H1 (cell line): Measurements from ENCODE around the gene SLIT3. TPM values are rescaled to one million over a fixed set of nuclear protein-coding genes. Genes with fewer than 3 reads are reported as not detected.

Experiments used
- CTCF ChIA-PET: fragments of 300-600 bp; sonication (Branson Sonifier 250); formaldehyde crosslinking; loops from one replicate; lab custom pipeline; 2021; ENCODE audit not compliant: partially characterized antibody; lab: Charles Lee
- POLR2A ChIA-PET: fragments of 300-600 bp; sonication (Branson Sonifier 250); formaldehyde crosslinking; loops from one replicate; lab custom pipeline; 2021; ENCODE audit warnings: inconsistent platforms; ENCODE audit not compliant: partially characterized antibody; lab: Charles Lee
- DNase-seq, 2 experiments: peaks; one replicate each; pipeline versions ENCODE4 v3.0.0 to v3.0.0-alpha.2; 2010 to 2022; ENCODE audit warnings: low spot score in 2 of 2, low read depth in 1 of 2, mixed read lengths in 1 of 2
- FAIRE-seq: peaks from 2 replicates; lab custom pipeline; 2011; peaks lifted over from hg19 to GRCh38; lab: Jason Lieb, UNC
- H2AFZ ChIP-seq: 2 replicates; pipeline ENCODE4 v1.8.1; 2012; ENCODE audit warnings: low read length, inconsistent platforms
- H2AK5ac ChIP-seq: 2 replicates; pipeline ENCODE4 v1.6.1; 2013; ENCODE audit warnings: low read depth, low read length
- H2BK120ac ChIP-seq: replicated peaks from 2 replicates; pipeline ENCODE3; 2013; ENCODE audit warnings: low read depth, low read length, inconsistent platforms
- H2BK12ac ChIP-seq: 2 replicates; pipeline ENCODE4 v1.6.1; 2013; ENCODE audit warnings: low read depth, low read length
- H2BK15ac ChIP-seq: 2 replicates; pipeline ENCODE4 v1.6.1; 2013; ENCODE audit warnings: low read length
- H2BK20ac ChIP-seq: 2 replicates; pipeline ENCODE4 v1.6.1; 2013; ENCODE audit warnings: low read length
- H2BK5ac ChIP-seq: 2 replicates; pipeline ENCODE4 v1.6.1; 2013; ENCODE audit warnings: low read depth, low read length
- H3K14ac ChIP-seq: 2 replicates; pipeline ENCODE4 v1.6.1; 2013; ENCODE audit warnings: inconsistent platforms; ENCODE audit not compliant: insufficient read length
- H3K18ac ChIP-seq: 2 replicates; pipeline ENCODE4 v1.6.1; 2013; ENCODE audit warnings: low read length; ENCODE audit errors: extremely low read depth
- H3K23ac ChIP-seq: 2 replicates; pipeline ENCODE4 v1.6.1; 2013; ENCODE audit warnings: inconsistent platforms; ENCODE audit not compliant: insufficient read length
- H3K23me2 ChIP-seq: 2 replicates; pipeline ENCODE4 v1.6.1; 2013; ENCODE audit warnings: low read depth, low read length
- H3K27ac ChIP-seq: 2 replicates; pipeline ENCODE4 v1.6.1; 2011; ENCODE audit warnings: low read depth, low read length, inconsistent platforms
- H3K27me3 ChIP-seq, 4 experiments: replicated peaks in 1 of 4; 1 replicate in 1 of 4; 2 replicates in 3 of 4; pipeline versions ENCODE4 v1.6.1 to v1.8.1; 2011 to 2013; ENCODE audit warnings: low read length in 3 of 4, mild to moderate bottlenecking in 3 of 4, inconsistent platforms in 2 of 4, mixed read lengths in 2 of 4, moderate library complexity in 1 of 4; ENCODE audit not compliant: control insufficient read depth in 3 of 4, insufficient read depth in 3 of 4; ENCODE audit errors: extremely low read depth in 1 of 4
- H3K36me3 ChIP-seq, 4 experiments: 2 replicates each; pipeline versions ENCODE4 v1.6.1 to v1.8.1; 2011 to 2013; ENCODE audit warnings: mild to moderate bottlenecking in 4 of 4, low read length in 3 of 4, moderate library complexity in 2 of 4, control low read depth in 1 of 4, inconsistent platforms in 1 of 4; ENCODE audit not compliant: insufficient read depth in 4 of 4, control insufficient read depth in 2 of 4
- H3K4ac ChIP-seq: replicated peaks from 2 replicates; pipeline ENCODE3; 2013; ENCODE audit warnings: low read length, low read depth, mixed read lengths, inconsistent platforms; ENCODE audit not compliant: insufficient read length
- H3K4me1 ChIP-seq, 4 experiments: replicated peaks in 1 of 4; 1 replicate in 1 of 4; 2 replicates in 3 of 4; pipeline versions ENCODE4 v1.6.1 to v1.8.1; 2011 to 2013; ENCODE audit warnings: low read length in 3 of 4, inconsistent platforms in 2 of 4, mixed read lengths in 1 of 4; ENCODE audit not compliant: insufficient read depth in 4 of 4, control insufficient read depth in 3 of 4
- H3K4me2 ChIP-seq, 2 experiments: 2 replicates each; pipeline versions ENCODE4 v1.6.1 to v1.8.1; 2011 to 2013; ENCODE audit warnings: low read depth in 2 of 2, low read length in 2 of 2, control low read depth in 1 of 2, inconsistent platforms in 1 of 2, mild to moderate bottlenecking in 1 of 2; ENCODE audit not compliant: insufficient read depth in 1 of 2
- H3K4me3 ChIP-seq, 4 experiments: fragments of 200-600, 300-600 bp in 1 of 4; sonication (generic), shearing (Covaris generic), sonication (Bioruptor Twin) in 1 of 4; 2 replicates each; pipeline versions ENCODE4 v1.5.1 to v1.8.1; 2011 to 2016; ENCODE audit warnings: low read length in 4 of 4, low read depth in 3 of 4, control low read depth in 2 of 4, inconsistent platforms in 2 of 4, mild to moderate bottlenecking in 2 of 4, mixed read lengths in 1 of 4, moderate library complexity in 1 of 4; ENCODE audit not compliant: insufficient read depth in 2 of 4; ENCODE audit errors: extremely low read depth in 1 of 4
- H3K56ac ChIP-seq: replicated peaks from 2 replicates; pipeline ENCODE3; 2013; ENCODE audit warnings: low read depth, mild to moderate bottlenecking, mixed read lengths, low read length, inconsistent platforms; ENCODE audit not compliant: insufficient read length
- H3K79me1 ChIP-seq: 2 replicates; pipeline ENCODE4 v1.6.1; 2013; ENCODE audit warnings: low read depth, low read length, control low read depth
- H3K79me2 ChIP-seq, 2 experiments: 2 replicates each; pipeline versions ENCODE4 v1.6.1 to v1.8.1; 2012 to 2013; ENCODE audit warnings: low read length in 2 of 2, mild to moderate bottlenecking in 2 of 2, inconsistent platforms in 1 of 2; ENCODE audit not compliant: insufficient read depth in 2 of 2, control insufficient read depth in 1 of 2
- H3K9ac ChIP-seq, 4 experiments: replicated peaks in 1 of 4; 1 replicate in 1 of 4; 2 replicates in 3 of 4; pipeline versions ENCODE4 v1.6.1 to v1.8.1; 2011 to 2013; ENCODE audit warnings: low read depth in 3 of 4, low read length in 3 of 4, control low read depth in 2 of 4, mild to moderate bottlenecking in 2 of 4, moderate library complexity in 2 of 4, inconsistent platforms in 1 of 4; ENCODE audit errors: extremely low read depth in 1 of 4
- H3K9me3 ChIP-seq, 2 experiments: 2 replicates each; pipeline versions ENCODE4 v1.6.1 to v1.8.1; 2012 to 2013; ENCODE audit warnings: mild to moderate bottlenecking in 2 of 2, moderate library complexity in 2 of 2, control low read depth in 1 of 2, inconsistent platforms in 1 of 2, low read depth in 1 of 2, low read length in 1 of 2, mixed read lengths in 1 of 2; ENCODE audit not compliant: insufficient read depth in 2 of 2
- H4K20me1 ChIP-seq, 2 experiments: replicated peaks in 1 of 2; 2 replicates each; pipeline versions ENCODE3 to v1.8.1; 2011 to 2013; ENCODE audit warnings: inconsistent platforms in 2 of 2, low read length in 2 of 2, mild to moderate bottlenecking in 1 of 2; ENCODE audit not compliant: insufficient read depth in 2 of 2, control insufficient read depth in 1 of 2
- H4K5ac ChIP-seq: 2 replicates; pipeline ENCODE4 v1.6.1; 2013; ENCODE audit warnings: low read length, low read depth, mixed read lengths, inconsistent platforms; ENCODE audit not compliant: insufficient read length
- H4K8ac ChIP-seq: 2 replicates; pipeline ENCODE4 v1.8.0; 2013; ENCODE audit warnings: mild to moderate bottlenecking, moderate library complexity, low read length, inconsistent platforms; ENCODE audit not compliant: insufficient read depth; ENCODE audit errors: extremely low read depth
- H4K91ac ChIP-seq: replicated peaks from 2 replicates; pipeline ENCODE3; 2013; ENCODE audit warnings: low read length, mixed read lengths, inconsistent platforms; ENCODE audit not compliant: insufficient read length
- CBX5 ChIP-seq: fragments of 300-800, 300-1000 bp; sonication (generic); IDR thresholded peaks from 2 replicates; pipeline ENCODE4 v1.7.1; 2016; ENCODE audit warnings: antibody characterized with exemption, low read length, low read depth
- CEBPB ChIP-seq: IDR thresholded peaks from 2 replicates; pipeline ENCODE4 v1.6.1; 2012; ENCODE audit warnings: low read depth, low read length
- CHD1 ChIP-seq: IDR thresholded peaks from 2 replicates; pipeline ENCODE4 v1.6.1; 2012; ENCODE audit warnings: low read depth, low read length, improper control_type of control experiment
- E2F6 ChIP-seq: IDR thresholded peaks from 2 replicates; pipeline ENCODE4 v1.6.1; 2012; ENCODE audit warnings: inconsistent platforms
- EGR1 ChIP-seq: IDR thresholded peaks from 2 replicates; pipeline ENCODE4 v1.6.1; 2011; ENCODE audit warnings: low read depth, low read length, borderline replicate concordance
- JUN ChIP-seq: IDR thresholded peaks from 2 replicates; pipeline ENCODE4 v1.6.1; 2011; ENCODE audit warnings: low read depth, mild to moderate bottlenecking, improper control_type of control experiment, low read length
- USF2 ChIP-seq: IDR thresholded peaks from 2 replicates; pipeline ENCODE4 v1.6.1; 2011; ENCODE audit warnings: low read length, improper control_type of control experiment
- WGBS, 2 experiments: shearing (Covaris generic) in 1 of 2; methylation state at CpG; one replicate each; pipeline versions ENCODE4 v1.1.6 to v1.1.7; 2013 to 2015; ENCODE audit warnings: low lambda C conversion rate in 2 of 2, mixed read lengths in 2 of 2, inconsistent platforms in 1 of 2, low coverage in 1 of 2, missing lambda C conversion rate in 1 of 2; ENCODE audit not compliant: insufficient replicate concordance in 2 of 2, insufficient coverage in 1 of 2, insufficient read length in 1 of 2; ENCODE audit errors: extremely low coverage in 1 of 2, missing lambda C conversion rate in 1 of 2; 5-methylcytosine and 5-hydroxymethylcytosine counted together
- polyA plus RNA-seq, 7 experiments: library from polyadenylated mRNA; depleted of rRNA in 3 of 7; stranded (reverse) in 5 of 7; unstranded in 2 of 7; fragments of >200 nt in 5 of 7; fragments of 200-250 nt in 2 of 7; gene quantifications; 1 replicate in 5 of 7; 2 replicates in 1 of 7; 4 replicates in 1 of 7; pipeline versions ENCODE4 v1.2.1 to v1.2.3, GENCODE V29; 2011 to 2013; ENCODE audit warnings: missing spikeins in 2 of 7, mixed read lengths in 2 of 7
- total RNA-seq: library from RNA; stranded (reverse); fragmentation: NEBNext Ultra II Directional; extraction: Animal tissue kit (Norgen Biotek cat#: 25700); gene quantifications from 2 replicates; pipeline ENCODE4 v1.2.1, GENCODE V29; 2021

The SLIT3 gene
- total and polyA plus RNA-seq, 2 of the 8 experiments (the other 6 are each of a cell fraction or from before 2014, with no cell fraction given) = 1.1 to 1.2 TPM

- H4K20me1 ChIP-seq = no peaks in the 10 kb centered on the region
- no peak overlapping the region for H4K5ac ChIP-seq
- ChIA-PET POLR2A (no interaction called here), CTCF (interaction anchor here (0.6 to 1.4 kb wide), 6 partner anchors 16 to 244 kb away, joined by 3 to 5 read pairs (median 3); no protein-coding TSS in a partner anchor)
- H3K14ac ChIP-seq = no peak overlapping the region
- H2BK12ac ChIP-seq = no peak overlapping the region
- H2BK15ac ChIP-seq = no peak overlapping the region
- H3K4me1 ChIP-seq = peaks cover 0 to 2% (median under 1%) of the 10 kb centered on the region in 4 experiments; a peak in 3 of 7 replicates
- no peak for DNase-seq
- H2AK5ac ChIP-seq = no peak overlapping the region
- no peaks in the 10 kb centered on the region for H3K9me3 ChIP-seq
- no peaks in the 10 kb centered on the region for H3K79me2 ChIP-seq
- H3K27ac ChIP-seq = no peak overlapping the region
- H3K18ac ChIP-seq = no peak overlapping the region
- no peak overlapping the region for H2BK5ac ChIP-seq
- TF ChIP-seq USF2 (no peak), CEBPB (no peak), EGR1 (no peak), E2F6 (no peak), JUN (no peak), CHD1 (no peak), CBX5 (no peak)
- TF ChIP-seq, all 59 proteins: peak for 0
- H2BK20ac ChIP-seq = no peak overlapping the region
- H3K27me3 ChIP-seq = no peaks in the 10 kb centered on the region
- H4K8ac ChIP-seq = no peak overlapping the region
- WGBS, 2 experiments = 85% methylated on average over 7 of the region's 8 CpGs; no CpG with 5 or more reads in 1 of the 2 experiments
- no peak overlapping the region for H3K4me3 ChIP-seq
- H2BK120ac ChIP-seq = no peak overlapping the region
- no peak overlapping the region for H3K9ac ChIP-seq
- no peak overlapping the region for H3K4ac ChIP-seq
- no peak overlapping the region for H4K91ac ChIP-seq
- no peak overlapping the region for H3K56ac ChIP-seq
- no peaks in the 10 kb centered on the region for H3K36me3 ChIP-seq
- no peak overlapping the region for H2AFZ ChIP-seq
- FAIRE-seq = no peak
- no peak overlapping the region; a peak in 1 of 4 replicates for H3K4me2 ChIP-seq
- no peaks in the 10 kb centered on the region for H3K23me2 ChIP-seq
- no peak overlapping the region for H3K23ac ChIP-seq
- H3K79me1 ChIP-seq = no peaks in the 10 kb centered on the region; the same call in 1 of the 2 replicates
Observed at GRCh38 chr5:168897387-168898122, 403.4 kb downstream of the SLIT3 start.
